ENCODE data around the gene TFDP2.

Gene TFDP2

GRCh38 chr3:142086581-142087090 lies 62.7 kb downstream of the TFDP2 start:
- H3K36me3 ChIP-seq (replicated peaks in 1 of 2; ENCODE audit: control insufficient read depth in 2 of 2, insufficient read depth in 2 of 2, low read length in 2 of 2) = no peaks in the 10 kb centered on the region
- no peak overlapping the region for H3K4me3 ChIP-seq (ENCODE audit: low read length in 2 of 2)
- no peak overlapping the region for H2BK5ac ChIP-seq (ENCODE audit: low read length)
- no peaks in the 10 kb centered on the region for H3K79me1 ChIP-seq (ENCODE audit: low read depth, low read length)
- no peak overlapping the region for H3K23ac ChIP-seq (ENCODE audit: low read depth, low read length, poor library complexity)
- no peak overlapping the region for H2BK12ac ChIP-seq (ENCODE audit: low read length)
- H3K9ac ChIP-seq (ENCODE audit: low read depth, low read length, poor library complexity) = no peak overlapping the region
- no peak overlapping the region for H4K91ac ChIP-seq (ENCODE audit: low read depth, low read length, poor library complexity)
- WGBS, 2 donors (ENCODE audit: extremely low coverage in 2 of 2, insufficient read length in 2 of 2, insufficient replicate concordance in 1 of 2) = no CpG with 5 or more reads among the region's 2 CpGs
- DNase-seq (ENCODE audit: low spot score) = no peak
- H3K4ac ChIP-seq (ENCODE audit: low read length) = no peak overlapping the region
- H2BK15ac ChIP-seq (ENCODE audit: low read length) = no peak overlapping the region
- no peak overlapping the region for H3K27ac ChIP-seq (replicated peaks; ENCODE audit: low read length)
- no peak overlapping the region for H3K18ac ChIP-seq (ENCODE audit: low read length)
- H4K8ac ChIP-seq (ENCODE audit: low read depth, low read length) = no peak overlapping the region
- H3K14ac ChIP-seq (ENCODE audit: low read length) = no peak overlapping the region
- no peak overlapping the region for H2AFZ ChIP-seq (ENCODE audit: low read length)
- no peaks in the 10 kb centered on the region for H3K27me3 ChIP-seq (ENCODE audit: control insufficient read depth in 3 of 3, insufficient read depth in 3 of 3, low read depth in 1 of 3, low read length in 3 of 3)
- no peak overlapping the region for H3K4me2 ChIP-seq (ENCODE audit: insufficient read depth, low read length, poor library complexity, severe bottlenecking)
- H3K4me1 ChIP-seq (ENCODE audit: control insufficient read depth in 2 of 2, insufficient read depth in 1 of 2, low read depth in 1 of 2, low read length in 2 of 2) = no peaks in the 10 kb centered on the region
- no peaks in the 10 kb centered on the region for H3K9me3 ChIP-seq (replicated peaks in 1 of 2; ENCODE audit: control insufficient read depth in 2 of 2, insufficient read depth in 1 of 2, low read depth in 1 of 2, low read length in 2 of 2)
- no peak overlapping the region for H2BK120ac ChIP-seq (ENCODE audit: low read depth, low read length)
- H2AK5ac ChIP-seq (ENCODE audit: low read depth, low read length) = no peak overlapping the region

GRCh38 chr3:142081178-142081577 lies 68.2 kb downstream of the TFDP2 start:
- no peak overlapping the region for H2BK12ac ChIP-seq (ENCODE audit: low read length)
- no peak overlapping the region for H4K91ac ChIP-seq (ENCODE audit: low read depth, low read length, poor library complexity)
- no peak overlapping the region for H2AFZ ChIP-seq (ENCODE audit: low read length)
- H3K9ac ChIP-seq (ENCODE audit: low read depth, low read length, poor library complexity) = no peak overlapping the region
- no peak overlapping the region for H3K14ac ChIP-seq (ENCODE audit: low read length)
- H3K18ac ChIP-seq (ENCODE audit: low read length) = no peak overlapping the region
- no peak overlapping the region for H3K27ac ChIP-seq (replicated peaks; ENCODE audit: low read length)
- H3K9me3 ChIP-seq (replicated peaks in 1 of 2; ENCODE audit: control insufficient read depth in 2 of 2, insufficient read depth in 1 of 2, low read depth in 1 of 2, low read length in 2 of 2) = no peaks in the 10 kb centered on the region
- H2BK120ac ChIP-seq (ENCODE audit: low read depth, low read length) = no peak overlapping the region
- H3K4me1 ChIP-seq (ENCODE audit: control insufficient read depth in 2 of 2, insufficient read depth in 1 of 2, low read depth in 1 of 2, low read length in 2 of 2) = no peaks in the 10 kb centered on the region
- no peak overlapping the region for H3K4me2 ChIP-seq (ENCODE audit: insufficient read depth, low read length, poor library complexity, severe bottlenecking)
- no peak overlapping the region for H2BK5ac ChIP-seq (ENCODE audit: low read length)
- no peaks in the 10 kb centered on the region for H3K36me3 ChIP-seq (replicated peaks in 1 of 2; ENCODE audit: control insufficient read depth in 2 of 2, insufficient read depth in 2 of 2, low read length in 2 of 2)
- no peak for DNase-seq (ENCODE audit: low spot score)
- H4K8ac ChIP-seq (ENCODE audit: low read depth, low read length) = no peak overlapping the region
- H3K4me3 ChIP-seq (ENCODE audit: low read length in 2 of 2) = no peak overlapping the region
- no peaks in the 10 kb centered on the region for H3K79me1 ChIP-seq (ENCODE audit: low read depth, low read length)
- no peak overlapping the region for H3K23ac ChIP-seq (ENCODE audit: low read depth, low read length, poor library complexity)
- no peak overlapping the region for H3K4ac ChIP-seq (ENCODE audit: low read length)
- H3K27me3 ChIP-seq (ENCODE audit: control insufficient read depth in 3 of 3, insufficient read depth in 3 of 3, low read depth in 1 of 3, low read length in 3 of 3) = no peaks in the 10 kb centered on the region
- H2AK5ac ChIP-seq (ENCODE audit: low read depth, low read length) = no peak overlapping the region
- no peak overlapping the region for H2BK15ac ChIP-seq (ENCODE audit: low read length)

GRCh38 chr3:142077859-142078500 lies 71.4 kb downstream of the TFDP2 start:
- Histone ChIP-seq H3K23ac (ENCODE audit: low read depth, low read length, poor library complexity) (no peak overlapping the region), H3K4me1 (ENCODE audit: control insufficient read depth in 2 of 2, insufficient read depth in 1 of 2, low read depth in 1 of 2, low read length in 2 of 2) (no peaks in the 10 kb centered on the region), H3K18ac (ENCODE audit: low read length) (peak overlapping the region; percentile 57), H3K4ac (ENCODE audit: low read length) (no peak overlapping the region), H3K14ac (ENCODE audit: low read length) (no peak overlapping the region), H2BK15ac (ENCODE audit: low read length) (no peak overlapping the region), H3K27me3 (ENCODE audit: control insufficient read depth in 3 of 3, insufficient read depth in 3 of 3, low read depth in 1 of 3, low read length in 3 of 3) (no peaks in the 10 kb centered on the region), H3K27ac (replicated peaks; ENCODE audit: low read length) (no peak overlapping the region), H3K79me1 (ENCODE audit: low read depth, low read length) (no peaks in the 10 kb centered on the region), H4K8ac (ENCODE audit: low read depth, low read length) (no peak overlapping the region), H3K9me3 (replicated peaks in 1 of 2; ENCODE audit: control insufficient read depth in 2 of 2, insufficient read depth in 1 of 2, low read depth in 1 of 2, low read length in 2 of 2) (no peaks in the 10 kb centered on the region), H2BK120ac (ENCODE audit: low read depth, low read length) (no peak overlapping the region), H3K36me3 (replicated peaks in 1 of 2; ENCODE audit: control insufficient read depth in 2 of 2, insufficient read depth in 2 of 2, low read length in 2 of 2) (no peaks in the 10 kb centered on the region), H3K4me3 (ENCODE audit: low read length in 2 of 2) (no peak overlapping the region), H2BK12ac (ENCODE audit: low read length) (no peak overlapping the region), H2BK5ac (ENCODE audit: low read length) (no peak overlapping the region), H2AK5ac (ENCODE audit: low read depth, low read length) (no peak overlapping the region), H4K91ac (ENCODE audit: low read depth, low read length, poor library complexity) (no peak overlapping the region), H3K4me2 (ENCODE audit: insufficient read depth, low read length, poor library complexity, severe bottlenecking) (no peak overlapping the region), H2AFZ (ENCODE audit: low read length) (no peak overlapping the region), H3K9ac (ENCODE audit: low read depth, low read length, poor library complexity) (no peak overlapping the region)
- DNase-seq (ENCODE audit: low spot score) = no peak
- no CpG with 5 or more reads among the region's 4 CpGs for WGBS, 2 donors (ENCODE audit: extremely low coverage in 2 of 2, insufficient read length in 2 of 2, insufficient replicate concordance in 1 of 2)

GRCh38 chr3:142077155-142077858 lies 72.0 kb downstream of the TFDP2 start:
- Histone ChIP-seq H3K4me2 (ENCODE audit: insufficient read depth, low read length, poor library complexity, severe bottlenecking) (no peak overlapping the region), H2BK12ac (ENCODE audit: low read length) (no peak overlapping the region), H3K4me1 (ENCODE audit: control insufficient read depth in 2 of 2, insufficient read depth in 1 of 2, low read depth in 1 of 2, low read length in 2 of 2) (no peaks in the 10 kb centered on the region), H3K14ac (ENCODE audit: low read length) (no peak overlapping the region), H3K27me3 (ENCODE audit: control insufficient read depth in 3 of 3, insufficient read depth in 3 of 3, low read depth in 1 of 3, low read length in 3 of 3) (no peaks in the 10 kb centered on the region), H2BK5ac (ENCODE audit: low read length) (no peak overlapping the region), H3K27ac (replicated peaks; ENCODE audit: low read length) (no peak overlapping the region), H3K4ac (ENCODE audit: low read length) (no peak overlapping the region), H3K9me3 (replicated peaks in 1 of 2; ENCODE audit: control insufficient read depth in 2 of 2, insufficient read depth in 1 of 2, low read depth in 1 of 2, low read length in 2 of 2) (no peaks in the 10 kb centered on the region), H3K36me3 (replicated peaks in 1 of 2; ENCODE audit: control insufficient read depth in 2 of 2, insufficient read depth in 2 of 2, low read length in 2 of 2) (no peaks in the 10 kb centered on the region), H3K4me3 (ENCODE audit: low read length in 2 of 2) (peak overlapping the region in 1 of 2 donors; percentile 33), H2BK120ac (ENCODE audit: low read depth, low read length) (no peak overlapping the region), H3K18ac (ENCODE audit: low read length) (no peak overlapping the region), H2BK15ac (ENCODE audit: low read length) (no peak overlapping the region), H2AK5ac (ENCODE audit: low read depth, low read length) (no peak overlapping the region), H3K9ac (ENCODE audit: low read depth, low read length, poor library complexity) (no peak overlapping the region), H3K23ac (ENCODE audit: low read depth, low read length, poor library complexity) (no peak overlapping the region), H4K91ac (ENCODE audit: low read depth, low read length, poor library complexity) (no peak overlapping the region), H3K79me1 (ENCODE audit: low read depth, low read length) (no peaks in the 10 kb centered on the region), H4K8ac (ENCODE audit: low read depth, low read length) (no peak overlapping the region), H2AFZ (ENCODE audit: low read length) (no peak overlapping the region)
- no peak for DNase-seq (ENCODE audit: low spot score)
- WGBS, 2 donors (ENCODE audit: extremely low coverage in 2 of 2, insufficient read length in 2 of 2, insufficient replicate concordance in 1 of 2) = no CpG with 5 or more reads among the region's 4 CpGs
